PC-3 (cell line): ENCODE data around the gene MRGPRD. TPM values are rescaled to one million over a fixed set of nuclear protein-coding genes. Genes with fewer than 3 reads are reported as not detected.

ENCODE experiments used
- ATAC-seq: fragments of 200-7000 bp; cut with Tn5 transposase; 2 replicates; pipeline ENCODE4 v1.9.1; 2020; ENCODE audit warnings: mild to moderate bottlenecking, moderate library complexity
- BruUV-seq: library from RNA; stranded (reverse); fragments of 400-500 nt; replicated peaks from 2 replicates; lab custom pipeline; 2021; lab: Mats Ljungman, UMichigan
- CTCF ChIA-PET: fragments of 300-600 bp; sonication (Branson Sonifier 250); formaldehyde crosslinking; loops from one replicate; lab custom pipeline; 2022; ENCODE audit warnings: antibody characterized with exemption; lab: Charles Lee
- POLR2A ChIA-PET: fragments of 300-600 bp; sonication (Branson Sonifier 250); formaldehyde crosslinking; loops from one replicate; lab custom pipeline; 2022; ENCODE audit warnings: antibody characterized with exemption; ENCODE audit not compliant: unreplicated experiment; lab: Charles Lee
- DNase-seq: peaks from one replicate; pipeline ENCODE4 v3.0.0-alpha.2; 2015
- H2AFZ ChIP-seq: fragments of 300-600 bp; sonication (generic); 2 replicates; pipeline ENCODE4 v1.6.0; 2016; ENCODE audit warnings: antibody characterized with exemption, low read length
- H3F3A ChIP-seq: fragments of 300-600 bp; sonication (generic); one replicate; pipeline ENCODE4 v1.6.0; 2017; ENCODE audit warnings: antibody characterized with exemption, low read length, control low read depth, mild to moderate bottlenecking; ENCODE audit not compliant: unreplicated experiment
- H3K27ac ChIP-seq: fragments of 300-600 bp; sonication (generic); 2 replicates; pipeline ENCODE4 v1.5.1; 2016; ENCODE audit warnings: mild to moderate bottlenecking, low read length
- H3K27me3 ChIP-seq: fragments of 300-600 bp; sonication (generic); 2 replicates; pipeline ENCODE4 v1.6.1; 2016; ENCODE audit warnings: low read length, mixed read lengths
- H3K36me3 ChIP-seq: fragments of 300-600 bp; sonication (generic); 2 replicates; pipeline ENCODE4 v1.6.1; 2016; ENCODE audit warnings: low read depth, mixed run types, low read length, mixed read lengths
- H3K4me1 ChIP-seq: fragments of 300-600 bp; sonication (generic); 2 replicates; pipeline ENCODE4 v1.5.1; 2016; ENCODE audit warnings: low read length; ENCODE audit not compliant: insufficient read depth
- H3K4me2 ChIP-seq: fragments of 300-600 bp; sonication (generic); 2 replicates; pipeline ENCODE4 v1.6.0; 2016; ENCODE audit warnings: low read length
- H3K4me3 ChIP-seq: fragments of 300-600 bp; sonication (generic); 2 replicates; pipeline ENCODE4 v1.5.1; 2016; ENCODE audit warnings: mild to moderate bottlenecking, low read length, mixed read lengths
- H3K79me2 ChIP-seq: fragments of 300-600 bp; sonication (generic); 2 replicates; pipeline ENCODE4 v1.6.1; 2017; ENCODE audit warnings: low read length, mixed read lengths
- H3K9ac ChIP-seq: fragments of 300-600 bp; sonication (generic); 2 replicates; pipeline ENCODE4 v1.6.0; 2016; ENCODE audit warnings: mild to moderate bottlenecking, low read length
- H3K9me2 ChIP-seq: fragments of 300-600 bp; sonication (generic); replicated peaks from 2 replicates; pipeline ENCODE4 v1.6.1; 2016; ENCODE audit warnings: mixed run types, low read length, mixed read lengths
- H3K9me3 ChIP-seq: fragments of 300-600 bp; sonication (generic); 2 replicates; pipeline ENCODE4 v1.6.1; 2016; ENCODE audit warnings: low read length, mixed read lengths
- H4K20me1 ChIP-seq: fragments of 300-600 bp; sonication (generic); 2 replicates; pipeline ENCODE4 v1.6.1; 2016; ENCODE audit warnings: low read length, mixed read lengths
- EZH2 ChIP-seq: fragments of 300-600 bp; sonication (generic); IDR thresholded peaks from one replicate; pipeline ENCODE4 v1.6.1; 2017; ENCODE audit warnings: antibody characterized with exemption, mild to moderate bottlenecking, low read length; ENCODE audit not compliant: unreplicated experiment
- EZH2phosphoT487 ChIP-seq: fragments of 300-600 bp; sonication (generic); IDR thresholded peaks from 2 replicates; pipeline ENCODE4 v1.6.1; 2018; ENCODE audit warnings: mild to moderate bottlenecking, antibody characterized with exemption, low read length, borderline replicate concordance
- intact Hi-C: fragments of 100-400 bp; cut with micrococcal nuclease; formaldehyde crosslinking; loops from 2 replicates; pipeline ENCODE4 v1.9.0; 2023
- total RNA-seq: library from RNA; depleted of rRNA; stranded (reverse); fragments of >200 nt; gene quantifications from 2 replicates; pipeline ENCODE4 v1.2.3, GENCODE V29; 2014
- TF ChIP-seq, protein P1 (sequence below): fragments of 300-600 bp; sonication (generic); conservative IDR thresholded peaks from 2 replicates; pipeline ENCODE4 v1.5.1; 2017; ENCODE audit warnings: antibody characterized with exemption, low read depth, mild to moderate bottlenecking, low read length

MRGPRD gene
- total RNA-seq, 1 experiment from 2014 or later = not detected

DNA sequence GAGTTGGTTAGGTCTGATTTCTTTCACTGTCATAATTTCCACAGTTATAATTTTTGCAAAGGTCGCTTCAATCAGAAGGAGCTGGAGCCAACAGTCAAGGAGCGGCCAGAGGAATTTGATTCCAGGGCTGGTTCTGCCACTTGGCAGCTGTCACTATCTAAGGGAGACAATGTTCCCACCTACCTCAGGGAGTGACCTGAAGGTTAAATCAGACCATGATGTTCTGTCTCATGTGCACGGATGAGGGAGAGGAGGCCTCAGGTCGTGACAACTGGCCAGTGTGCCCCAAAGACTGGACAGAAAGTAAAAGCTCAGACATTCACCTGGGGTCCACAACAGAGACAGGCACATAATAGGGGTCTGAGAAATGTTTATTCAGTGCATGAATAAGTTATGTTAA lies 7.6 kb downstream of the MRGPRD start:
- H3F3A ChIP-seq = no peaks in the 10 kb centered on the region
- H3K9me2 ChIP-seq = no peaks in the 10 kb centered on the region
- ChIA-PET POLR2A (interaction anchor here (0.6 kb wide), 1 partner anchor 48 kb away, joined by 3 read pairs; no protein-coding TSS in a partner anchor), CTCF (no interaction called here)
- ATAC-seq = no peak
- H3K4me3 ChIP-seq = no peak overlapping the region
- H2AFZ ChIP-seq = no peak overlapping the region
- H3K4me1 ChIP-seq = no peaks in the 10 kb centered on the region
- no peaks in the 10 kb centered on the region for H3K36me3 ChIP-seq
- H3K9ac ChIP-seq = no peak overlapping the region
- no peak overlapping the region for H3K27ac ChIP-seq
- peaks cover 13% of the 10 kb centered on the region for H3K27me3 ChIP-seq
- H3K79me2 ChIP-seq = no peaks in the 10 kb centered on the region
- no peak overlapping the region for H3K4me2 ChIP-seq
- intact Hi-C loops = no loop called here
- H3K9me3 ChIP-seq = no peaks in the 10 kb centered on the region
- DNase-seq = no peak
- BruUV-seq = no TSS peak
- no peaks in the 10 kb centered on the region for H4K20me1 ChIP-seq
- TF ChIP-seq EZH2phosphoT487 (no peak), EZH2 (no peak)
- TF ChIP-seq, protein P1, sequence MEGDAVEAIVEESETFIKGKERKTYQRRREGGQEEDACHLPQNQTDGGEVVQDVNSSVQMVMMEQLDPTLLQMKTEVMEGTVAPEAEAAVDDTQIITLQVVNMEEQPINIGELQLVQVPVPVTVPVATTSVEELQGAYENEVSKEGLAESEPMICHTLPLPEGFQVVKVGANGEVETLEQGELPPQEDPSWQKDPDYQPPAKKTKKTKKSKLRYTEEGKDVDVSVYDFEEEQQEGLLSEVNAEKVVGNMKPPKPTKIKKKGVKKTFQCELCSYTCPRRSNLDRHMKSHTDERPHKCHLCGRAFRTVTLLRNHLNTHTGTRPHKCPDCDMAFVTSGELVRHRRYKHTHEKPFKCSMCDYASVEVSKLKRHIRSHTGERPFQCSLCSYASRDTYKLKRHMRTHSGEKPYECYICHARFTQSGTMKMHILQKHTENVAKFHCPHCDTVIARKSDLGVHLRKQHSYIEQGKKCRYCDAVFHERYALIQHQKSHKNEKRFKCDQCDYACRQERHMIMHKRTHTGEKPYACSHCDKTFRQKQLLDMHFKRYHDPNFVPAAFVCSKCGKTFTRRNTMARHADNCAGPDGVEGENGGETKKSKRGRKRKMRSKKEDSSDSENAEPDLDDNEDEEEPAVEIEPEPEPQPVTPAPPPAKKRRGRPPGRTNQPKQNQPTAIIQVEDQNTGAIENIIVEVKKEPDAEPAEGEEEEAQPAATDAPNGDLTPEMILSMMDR = no peak

DNA sequence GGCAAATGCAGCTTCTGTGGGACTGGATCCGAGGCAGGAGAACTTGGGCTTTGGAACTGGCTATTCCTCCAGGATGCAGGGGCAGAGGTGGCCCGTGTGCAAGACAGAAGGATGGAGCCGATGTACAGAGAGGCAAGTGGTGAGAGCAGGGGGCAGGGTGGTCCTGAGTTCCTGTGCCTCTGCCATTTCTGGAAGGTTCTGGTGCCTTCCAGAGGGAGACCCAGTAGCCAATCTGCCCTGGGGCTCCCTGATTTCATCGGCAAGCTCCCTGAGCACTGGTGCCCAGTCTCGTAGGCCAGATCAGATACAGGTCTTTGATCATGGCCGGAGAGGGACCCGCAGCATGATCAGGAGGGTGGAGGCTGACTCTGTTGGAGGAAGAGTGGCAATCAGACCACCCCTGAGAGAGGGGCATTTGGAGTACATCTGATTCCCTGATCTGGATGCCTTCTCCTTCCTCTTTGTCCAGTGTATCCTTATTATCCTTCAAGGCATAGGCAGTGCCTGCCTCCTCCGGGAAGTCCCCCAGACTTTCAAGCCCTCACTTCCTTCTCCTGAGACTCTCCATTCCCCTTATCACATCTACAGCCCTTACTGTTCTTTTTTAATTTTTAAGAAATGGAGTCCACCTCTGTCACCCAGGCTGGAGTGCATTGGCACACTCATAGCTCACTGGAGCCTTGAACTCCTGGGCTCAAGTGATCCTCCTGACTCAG lies 9.7 kb downstream of the MRGPRD start:
- no peaks in the 10 kb centered on the region for H3K9me2 ChIP-seq
- H3K9ac ChIP-seq = no peak overlapping the region
- intact Hi-C loops = no loop called here
- no peaks in the 10 kb centered on the region for H3F3A ChIP-seq
- TF ChIP-seq EZH2 (no peak), EZH2phosphoT487 (no peak)
- TF ChIP-seq, protein P1 = no peak
- H3K27me3 ChIP-seq = peaks cover 13% of the 10 kb centered on the region
- no peaks in the 10 kb centered on the region for H3K4me1 ChIP-seq
- ATAC-seq (no peak), DNase-seq (no peak)
- no peak overlapping the region for H3K27ac ChIP-seq
- POLR2A ChIA-PET = no interaction called here
- H4K20me1 ChIP-seq = no peaks in the 10 kb centered on the region
- H3K36me3 ChIP-seq = no peaks in the 10 kb centered on the region
- CTCF ChIA-PET = no interaction called here
- no peaks in the 10 kb centered on the region for H3K79me2 ChIP-seq
- no TSS peak for BruUV-seq
- no peaks in the 10 kb centered on the region for H3K9me3 ChIP-seq
- H2AFZ ChIP-seq = no peak overlapping the region
- no peak overlapping the region for H3K4me2 ChIP-seq
- no peak overlapping the region for H3K4me3 ChIP-seq

DNA sequence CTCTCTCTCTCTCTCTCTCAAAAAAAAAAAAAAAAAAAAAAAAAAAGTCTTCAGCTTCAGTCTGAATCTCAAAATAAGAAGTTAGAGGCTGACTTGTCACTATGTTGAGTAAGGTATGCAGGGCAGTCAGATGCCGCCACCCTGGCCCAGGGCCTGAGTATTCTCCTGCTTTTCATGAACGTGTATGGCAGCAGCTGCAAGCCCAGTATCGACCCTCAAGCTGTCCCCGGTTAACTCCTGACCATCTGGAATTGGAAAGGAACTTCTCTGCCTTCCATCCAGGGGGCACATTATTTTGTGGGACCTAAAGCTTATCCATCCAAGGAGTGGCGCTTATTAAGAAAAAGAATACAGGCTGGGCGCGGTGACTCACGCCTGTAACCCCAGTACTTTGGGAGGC lies 11.4 kb downstream of the MRGPRD start:
- no TSS peak for BruUV-seq
- ATAC-seq (no peak), DNase-seq (no peak)
- Histone ChIP-seq H3K9ac (no peak overlapping the region), H3K9me2 (no peaks in the 10 kb centered on the region), H3K36me3 (no peaks in the 10 kb centered on the region), H3K79me2 (no peaks in the 10 kb centered on the region), H3K4me2 (no peak overlapping the region), H3K27me3 (peaks cover 13% of the 10 kb centered on the region), H3K4me1 (no peaks in the 10 kb centered on the region), H3K9me3 (no peaks in the 10 kb centered on the region), H3F3A (no peaks in the 10 kb centered on the region), H2AFZ (no peak overlapping the region), H3K4me3 (no peak overlapping the region), H3K27ac (no peak overlapping the region), H4K20me1 (no peaks in the 10 kb centered on the region)
- TF ChIP-seq EZH2phosphoT487 (no peak), EZH2 (no peak)
- TF ChIP-seq, protein P1 = no peak
- ChIA-PET CTCF (interaction anchor here (0.6 kb wide), 1 partner anchor 18 kb away, joined by 4 read pairs; no protein-coding TSS in a partner anchor), POLR2A (no interaction called here)
- intact Hi-C loops = loop anchor here (5.0 kb wide), 1 partner anchor 118 kb away; no protein-coding TSS in a partner anchor
